CD14-positive monocyte (primary cell): ENCODE measurements around the gene CCDC85A. TPM values are rescaled to one million over a fixed set of nuclear protein-coding genes. Genes with fewer than 3 reads are reported as not detected.

Experiments used
- DNase-seq, 3 donors: peaks; one replicate each; pipeline ENCODE4 v3.0.0-alpha.2; 2011 to 2022
- H2AFZ ChIP-seq: 2 replicates; pipeline ENCODE4 v1.6.0; 2012; ENCODE audit warnings: mild to moderate bottlenecking, low read depth, low read length, inconsistent platforms; ENCODE audit not compliant: insufficient read depth, poor library complexity, severe bottlenecking
- H3K27ac ChIP-seq, 2 donors: 1 replicate in 1 of 2; 2 replicates in 1 of 2; pipeline ENCODE4 v1.5.1; 2012 to 2013; ENCODE audit warnings: low read length in 2 of 2, control low read depth in 1 of 2, inconsistent platforms in 1 of 2, low read depth in 1 of 2, mild to moderate bottlenecking in 1 of 2
- H3K27me3 ChIP-seq, 2 donors: one replicate each; pipeline versions ENCODE4 v1.6.0 to v1.6.1; 2011 to 2013; ENCODE audit warnings: low read length in 2 of 2; ENCODE audit not compliant: control insufficient read depth in 2 of 2, insufficient read depth in 2 of 2
- H3K36me3 ChIP-seq, 2 donors: replicated peaks in 1 of 2; 1 replicate in 1 of 2; 2 replicates in 1 of 2; pipeline versions ENCODE4 v1.5.1 to v1.6.1; 2012 to 2013; ENCODE audit warnings: low read length in 2 of 2, control low read depth in 1 of 2, inconsistent platforms in 1 of 2, mild to moderate bottlenecking in 1 of 2; ENCODE audit not compliant: insufficient read depth in 2 of 2, control insufficient read depth in 1 of 2
- H3K4me1 ChIP-seq, 2 donors: 1 replicate in 1 of 2; 2 replicates in 1 of 2; pipeline versions ENCODE4 v1.5.1 to v1.6.1; 2012 to 2013; ENCODE audit warnings: low read length in 2 of 2, control low read depth in 1 of 2, inconsistent platforms in 1 of 2, mild to moderate bottlenecking in 1 of 2, moderate library complexity in 1 of 2; ENCODE audit not compliant: insufficient read depth in 2 of 2, control insufficient read depth in 1 of 2
- H3K4me2 ChIP-seq: replicated peaks from 2 replicates; pipeline ENCODE3; 2012; ENCODE audit warnings: low read length, moderate library complexity, mild to moderate bottlenecking; ENCODE audit not compliant: poor library complexity, severe bottlenecking; ENCODE audit errors: extremely low read depth
- H3K4me3 ChIP-seq, 3 experiments: fragments of 200-600 bp in 1 of 3; sonication (generic) in 1 of 3; replicated peaks in 1 of 3; 1 replicate in 2 of 3; 2 replicates in 1 of 3; pipeline ENCODE4 v1.5.1; 2011 to 2013; ENCODE audit warnings: low read length in 3 of 3, mild to moderate bottlenecking in 3 of 3, control low read depth in 2 of 3, low read depth in 2 of 3, inconsistent platforms in 1 of 3, moderate library complexity in 1 of 3
- H3K79me2 ChIP-seq: 2 replicates; pipeline ENCODE4 v1.6.0; 2012; ENCODE audit warnings: mild to moderate bottlenecking, control low read depth, inconsistent platforms, low read length, moderate library complexity; ENCODE audit not compliant: insufficient read depth
- H3K9ac ChIP-seq: 2 replicates; pipeline ENCODE4 v1.6.0; 2017; ENCODE audit warnings: low read length, mild to moderate bottlenecking; ENCODE audit not compliant: insufficient read depth, poor library complexity, severe bottlenecking
- H3K9me3 ChIP-seq, 2 donors: replicated peaks in 1 of 2; 1 replicate in 1 of 2; 2 replicates in 1 of 2; pipeline versions ENCODE4 v1.5.1 to v1.6.1; 2012 to 2013; ENCODE audit warnings: low read length in 2 of 2, control low read depth in 1 of 2; ENCODE audit not compliant: control insufficient read depth in 1 of 2, insufficient read depth in 1 of 2
- H4K20me1 ChIP-seq: 2 replicates; pipeline ENCODE4 v1.6.0; 2012; ENCODE audit warnings: mild to moderate bottlenecking, low read length, control low read depth, moderate library complexity; ENCODE audit not compliant: insufficient read depth
- H3K27ac Mint-ChIP-seq, 7 donors: one replicate each; pipeline ENCODE4 v1.8.0; 2020; ENCODE audit warnings: mild to moderate bottlenecking in 7 of 7, mixed read lengths in 7 of 7, moderate library complexity in 6 of 7, inconsistent platforms in 2 of 7
- H3K27me3 Mint-ChIP-seq, 3 donors: one replicate each; pipeline ENCODE4 v1.8.0; 2021 to 2022; ENCODE audit warnings: low read depth in 3 of 3, mild to moderate bottlenecking in 3 of 3, mixed read lengths in 3 of 3, moderate library complexity in 3 of 3, inconsistent platforms in 1 of 3
- H3K36me3 Mint-ChIP-seq, 2 donors: one replicate each; pipeline ENCODE4 v1.8.0; 2020; ENCODE audit warnings: mixed read lengths in 2 of 2, inconsistent platforms in 1 of 2, mild to moderate bottlenecking in 1 of 2
- H3K4me1 Mint-ChIP-seq: one replicate; pipeline ENCODE4 v1.8.0; 2020; ENCODE audit warnings: mild to moderate bottlenecking, mixed read lengths
- H3K4me3 Mint-ChIP-seq, 2 donors: one replicate each; pipeline ENCODE4 v1.8.0; 2020; ENCODE audit warnings: mild to moderate bottlenecking in 2 of 2, mixed read lengths in 2 of 2, moderate library complexity in 1 of 2
- H3K9me3 Mint-ChIP-seq, 7 donors: one replicate each; pipeline ENCODE4 v1.8.0; 2020 to 2022; ENCODE audit warnings: mixed read lengths in 7 of 7, mild to moderate bottlenecking in 6 of 7, moderate library complexity in 6 of 7, inconsistent platforms in 2 of 7
- CTCF ChIP-seq: fragments of 200-600 bp; IDR thresholded peaks from one replicate; pipeline ENCODE4 v1.8.0; 2022; ENCODE audit warnings: antibody characterized with exemption, mild to moderate bottlenecking
- WGBS: methylation state at CpG from one replicate; pipeline ENCODE4 v1.1.5; 2013; ENCODE audit warnings: missing lambda C conversion rate; ENCODE audit not compliant: insufficient coverage; 5-methylcytosine and 5-hydroxymethylcytosine counted together
- intact Hi-C, 2 donors: fragments of 100-400 bp; cut with micrococcal nuclease; formaldehyde crosslinking; loops; one replicate each; pipeline versions ENCODE4 v1.15.0 to v1.15.1; 2023
- polyA plus RNA-seq, 3 donors: library from polyadenylated mRNA; depleted of rRNA in 1 of 3; unstranded in 2 of 3; stranded (reverse) in 1 of 3; fragments of 300-500 nt in 2 of 3; fragments of >200 nt in 1 of 3; fragmentation: Illumina TruSeq in 2 of 3; gene quantifications; 1 replicate in 2 of 3; 2 replicates in 1 of 3; pipeline ENCODE4 v1.2.3, GENCODE V29; 2012 to 2021

Gene CCDC85A
- polyA plus RNA-seq, 3 donors = not detected

DNA sequence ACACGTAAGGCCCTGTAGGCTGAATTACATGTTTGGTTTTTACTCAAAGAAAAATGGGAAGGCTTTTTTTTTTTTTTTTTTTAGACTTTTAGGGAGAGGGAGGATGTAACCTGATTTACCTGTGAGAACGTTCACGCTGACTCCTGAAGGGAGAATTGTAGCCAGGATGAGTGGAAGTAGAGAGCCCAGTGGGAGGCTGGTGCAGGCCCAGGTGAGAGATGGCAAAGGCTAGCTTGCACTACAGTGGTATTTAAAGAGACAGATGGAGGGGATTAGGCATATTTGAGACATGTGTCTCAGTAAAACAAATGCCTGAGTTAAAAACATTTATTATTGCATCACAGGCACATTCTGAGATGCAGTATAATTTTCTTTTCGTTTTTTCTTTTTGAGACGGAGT, 107.9 kb downstream of the CCDC85A start:
- WGBS = 67% methylated on average over 3 of the region's 5 CpGs
- H3K9ac ChIP-seq = no peak overlapping the region
- no peaks in the 10 kb centered on the region for H3K79me2 ChIP-seq
- no peaks in the 10 kb centered on the region for H3K36me3 ChIP-seq
- Mint-ChIP-seq H3K9me3 (peaks cover 0 to 16% (median 3%) of the 10 kb centered on the region in 7 donors), H3K4me3 (no peak overlapping the region), H3K4me1 (no peaks in the 10 kb centered on the region), H3K27me3 (peaks cover 0 to 2% (median 2%) of the 10 kb centered on the region in 3 donors), H3K36me3 (no peaks in the 10 kb centered on the region), H3K27ac (no peak overlapping the region)
- no peak overlapping the region for H3K4me3 ChIP-seq
- no peaks in the 10 kb centered on the region for H4K20me1 ChIP-seq
- H3K27me3 ChIP-seq = no peaks in the 10 kb centered on the region
- H3K27ac ChIP-seq = no peak overlapping the region
- DNase-seq = no peak
- TF ChIP-seq CTCF = no peak
- intact Hi-C loops = no loop called here
- H3K4me2 ChIP-seq = no peak overlapping the region
- no peaks in the 10 kb centered on the region for H3K9me3 ChIP-seq
- no peak overlapping the region for H2AFZ ChIP-seq
- no peaks in the 10 kb centered on the region for H3K4me1 ChIP-seq

DNA sequence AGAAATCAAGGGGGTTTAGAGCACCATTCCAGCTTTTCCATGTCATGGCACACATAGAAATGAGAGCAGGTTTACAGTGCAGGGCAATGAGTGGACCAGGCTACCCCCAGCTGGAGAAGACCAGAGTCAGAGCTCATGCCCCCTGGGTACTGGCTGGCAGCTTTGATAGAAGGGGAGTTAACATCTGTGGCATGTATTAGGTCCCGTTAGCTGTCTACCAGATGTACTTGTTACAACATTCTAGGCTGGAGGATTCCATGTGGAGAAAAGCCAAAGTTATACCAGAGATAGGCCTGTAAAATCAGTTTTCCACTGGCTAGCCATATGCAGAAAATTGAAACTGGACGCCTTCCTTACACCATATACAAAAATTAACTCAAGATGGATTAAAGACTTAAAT, 109.2 kb downstream of the CCDC85A start:
- Histone ChIP-seq H3K27ac (no peak overlapping the region), H3K27me3 (no peaks in the 10 kb centered on the region), H3K36me3 (no peaks in the 10 kb centered on the region), H4K20me1 (no peaks in the 10 kb centered on the region), H3K9me3 (no peaks in the 10 kb centered on the region), H3K4me3 (no peak overlapping the region), H3K4me2 (no peak overlapping the region), H3K79me2 (no peaks in the 10 kb centered on the region), H2AFZ (no peak overlapping the region), H3K4me1 (no peaks in the 10 kb centered on the region), H3K9ac (no peak overlapping the region)
- Mint-ChIP-seq H3K4me3 (no peak overlapping the region), H3K36me3 (no peaks in the 10 kb centered on the region), H3K27me3 (peaks cover 0 to 2% (median 2%) of the 10 kb centered on the region in 3 donors), H3K4me1 (no peaks in the 10 kb centered on the region), H3K27ac (no peak overlapping the region), H3K9me3 (peaks cover 0 to 14% (median 2%) of the 10 kb centered on the region in 7 donors)
- WGBS = 100% methylated on average over 1 of the region's 2 CpGs
- intact Hi-C loops = no loop called here
- no peak for DNase-seq
- TF ChIP-seq CTCF = no peak
